ENCODE results near the gene CD40.

- TF ChIP-seq CTCF (IDR thresholded peaks at IDR 0.05) (no peak), ZFX (IDR thresholded peaks at IDR 0.05; ENCODE audit: borderline replicate concordance) (no peak)
Observed at GRCh38 chr20:46073024-46073423, 45.1 kb upstream of the CD40 start.
